Stomach (tissue), 9 donors: ENCODE results near the gene USP21. TPM values are rescaled to one million over a fixed set of nuclear protein-coding genes. Genes with fewer than 3 reads are reported as not detected.

Experiments
- DNase-seq, 2 donors: peaks; one replicate each; pipeline versions ENCODE4 v3.0.0 to v3.0.0-alpha.2; 2013 to 2019
- H3K27ac ChIP-seq, 5 donors: fragments of 200-600 bp in 4 of 5; sonication (generic) in 4 of 5; one replicate each; pipeline ENCODE4 v1.5.1; 2013 to 2019; ENCODE audit warnings: mild to moderate bottlenecking in 1 of 5, moderate library complexity in 1 of 5
- H3K27me3 ChIP-seq, 3 donors: fragments of 200-600 bp; sonication (generic); one replicate each; pipeline ENCODE4 v1.5.1; 2017 to 2019; ENCODE audit warnings: mixed run types in 1 of 3
- H3K36me3 ChIP-seq, 4 donors: fragments of 200-600 bp; sonication (generic); 1 replicate in 3 of 4; 2 replicates in 1 of 4; pipeline ENCODE4 v1.5.1; 2016 to 2019
- H3K4me1 ChIP-seq, 4 donors: fragments of 200-600 bp; sonication (generic); one replicate each; pipeline ENCODE4 v1.5.1; 2016 to 2019
- H3K4me3 ChIP-seq, 4 donors: fragments of 200-600 bp; sonication (generic) in 3 of 4; one replicate each; pipeline ENCODE4 v1.5.1; 2016 to 2019; ENCODE audit warnings: mild to moderate bottlenecking in 1 of 4
- H3K9me3 ChIP-seq, 4 donors: fragments of 200-600 bp; sonication (generic); one replicate each; pipeline ENCODE4 v1.5.1; 2016 to 2019
- CTCF ChIP-seq, 7 experiments: fragments of 450-650 bp in 4 of 7; fragments of 200-600 bp in 3 of 7; sonication (generic) in 3 of 7; IDR thresholded peaks; one replicate each; pipeline ENCODE4 v1.5.1; 2016 to 2019; ENCODE audit warnings: antibody characterized with exemption in 7 of 7, control low read depth in 2 of 7, mild to moderate bottlenecking in 1 of 7
- EP300 ChIP-seq: sonication (generic); formaldehyde crosslinking; IDR thresholded peaks from one replicate; pipeline ENCODE4 v1.6.1; 2017; ENCODE audit warnings: antibody characterized with exemption
- POLR2A ChIP-seq, 4 donors: fragments of 450-650 bp; IDR thresholded peaks; one replicate each; pipeline ENCODE4 v1.6.1; 2016; ENCODE audit warnings: antibody characterized with exemption in 4 of 4, control low read depth in 2 of 4, mild to moderate bottlenecking in 1 of 4, moderate library complexity in 1 of 4
- POLR2AphosphoS5 ChIP-seq, 3 donors: sonication (generic); formaldehyde crosslinking; IDR thresholded peaks; one replicate each; pipeline ENCODE4 v1.6.1; 2016; ENCODE audit warnings: antibody characterized with exemption in 3 of 3
- WGBS, 5 donors: extraction: QIAGEN DNeasy Blood & Tissue Kit in 3 of 5; methylation state at CpG; one replicate each; pipeline versions ENCODE4 v1.1.5 to v1.1.7; 2013 to 2018; 5-methylcytosine and 5-hydroxymethylcytosine counted together
- intact Hi-C: fragments of 100-400 bp; cut with DNase I; formaldehyde crosslinking; loops from one replicate; pipeline ENCODE4 v1.15.1; 2023; ENCODE audit warnings: low total_unique reads
- polyA plus RNA-seq, 3 donors: library from polyadenylated mRNA; stranded (reverse); fragments of 200-250 nt; gene quantifications; one replicate each; pipeline ENCODE4 v1.2.3, GENCODE V29; 2013
- total RNA-seq, 5 donors: library from RNA; depleted of rRNA; stranded (reverse); fragments of >200 nt; gene quantifications; one replicate each; pipeline versions ENCODE4 v1.1.0 to v1.2.3, GENCODE V29; 2014 to 2016
- donor health status: healthy with polysubstance abuse.
- donor health status: Bipolar disorder and iron deficiency.
- donor health status: healthy.

Gene USP21
- total and polyA plus RNA-seq, 8 donors: 13.6 to 35.3 (median 19.9) TPM

DNA sequence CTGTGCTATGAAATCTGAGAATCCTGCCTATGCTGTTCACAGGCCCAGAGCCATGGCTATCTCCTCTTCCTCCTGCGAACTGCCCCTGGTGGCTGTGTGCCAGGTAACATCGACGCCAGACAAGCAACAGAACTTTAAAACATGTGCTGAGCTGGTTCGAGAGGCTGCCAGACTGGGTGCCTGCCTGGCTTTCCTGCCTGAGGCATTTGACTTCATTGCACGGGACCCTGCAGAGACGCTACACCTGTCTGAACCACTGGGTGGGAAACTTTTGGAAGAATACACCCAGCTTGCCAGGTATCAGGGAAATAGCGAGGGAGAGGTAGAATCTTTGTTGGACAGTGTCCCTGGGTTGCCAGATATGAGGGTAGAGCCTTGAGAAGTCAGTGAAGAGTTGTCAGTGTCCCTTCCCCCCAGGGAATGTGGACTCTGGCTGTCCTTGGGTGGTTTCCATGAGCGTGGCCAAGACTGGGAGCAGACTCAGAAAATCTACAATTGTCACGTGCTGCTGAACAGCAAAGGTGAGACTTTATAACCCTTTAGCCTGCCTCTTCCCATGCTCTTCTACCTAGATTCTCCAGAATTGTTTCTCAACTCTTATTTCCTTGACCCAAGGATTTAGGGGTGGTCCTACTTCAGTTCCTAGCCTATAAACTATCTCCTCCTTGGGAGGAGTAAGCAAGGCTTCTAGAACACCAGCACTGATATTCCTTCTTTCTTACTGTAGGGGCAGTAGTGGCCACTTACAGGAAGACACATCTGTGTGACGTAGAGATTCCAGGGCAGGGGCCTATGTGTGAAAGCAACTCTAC lies 40.0 kb upstream of the USP21 start:
- DNase-seq: peak; percentile 43 to 86
- 25 to 38% (median 33%) methylated on average over 10 of the region's 10 CpGs for WGBS, 5 donors
- H3K27me3 ChIP-seq: no peaks in the 10 kb centered on the region
- intact Hi-C loops: no loop called here
- TF ChIP-seq POLR2AphosphoS5 (IDR thresholded peaks at IDR 0.05): no peak
- TF ChIP-seq CTCF (IDR thresholded peaks at IDR 0.05): peak in 4 of 7 experiments; percentile 7 to 28 (median 14)
- H3K36me3 ChIP-seq: peaks cover 43 to 52% (median 48%) of the 10 kb centered on the region in 4 donors
- peaks cover 41 to 71% (median 56%) of the 10 kb centered on the region in 4 donors for H3K4me1 ChIP-seq
- H3K27ac ChIP-seq: peak overlapping the region; percentile 49 to 98 (median 96)
- H3K9me3 ChIP-seq: no peaks in the 10 kb centered on the region
- H3K4me3 ChIP-seq: peak overlapping the region; percentile 75 to 100 (median 97)

DNA sequence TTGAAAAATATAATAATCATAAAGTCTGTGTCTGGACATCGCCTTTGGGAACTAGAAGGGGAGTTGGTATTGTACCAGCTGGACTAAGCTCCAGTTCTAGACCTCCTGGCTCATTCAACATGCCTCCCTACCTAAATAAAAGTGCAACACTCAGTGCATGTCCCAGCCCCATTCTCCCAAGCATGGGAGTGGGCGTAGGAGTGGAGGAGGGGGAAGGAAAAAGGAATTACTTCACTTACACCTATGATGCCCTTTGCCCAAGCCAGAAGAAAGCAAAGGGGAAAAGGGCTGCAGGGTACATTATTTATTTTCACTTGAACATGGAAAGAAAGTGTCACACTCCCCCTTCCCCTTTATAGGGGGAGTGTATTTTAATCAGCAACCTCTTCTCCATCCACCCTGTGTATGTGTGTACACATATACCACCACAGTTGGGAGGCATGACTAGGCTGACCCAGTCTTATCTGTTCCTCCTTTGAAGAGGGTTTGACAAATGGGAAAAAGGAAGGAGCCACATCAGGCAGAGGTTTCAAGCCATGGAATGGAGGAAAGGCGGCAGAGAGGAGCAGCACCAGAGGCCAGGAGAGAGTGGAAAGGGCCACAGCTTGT lies 38.2 kb upstream of the USP21 start:
- intact Hi-C loops: no loop called here

GRCh38 chr1:161121834-161122233 lies 37.5 kb upstream of the USP21 start:
- no peaks in the 10 kb centered on the region for H3K9me3 ChIP-seq
- no peak overlapping the region for H3K4me3 ChIP-seq
- peak overlapping the region in 1 of 5 donors; percentile 10 for H3K27ac ChIP-seq
- intact Hi-C loops: no loop called here
- H3K36me3 ChIP-seq: peaks cover 58 to 72% (median 71%) of the 10 kb centered on the region in 4 donors
- peaks cover 21 to 48% (median 36%) of the 10 kb centered on the region in 4 donors for H3K4me1 ChIP-seq
- H3K27me3 ChIP-seq: no peaks in the 10 kb centered on the region
- WGBS, 5 donors: 66 to 79% (median 77%) methylated on average over 4 of the region's 4 CpGs
- TF ChIP-seq CTCF (IDR thresholded peaks at IDR 0.05) (no peak), POLR2A (IDR thresholded peaks at IDR 0.05) (no peak), EP300 (no peak), POLR2AphosphoS5 (IDR thresholded peaks at IDR 0.05) (no peak)
- DNase-seq: no peak

More for the DNA sequence above, 38.2 kb upstream of the USP21 start:
- WGBS, 5 donors: 88 to 98% (median 95%) methylated on average over 3 of the region's 3 CpGs
- Histone ChIP-seq H3K36me3 (peaks cover 57 to 65% (median 64%) of the 10 kb centered on the region in 4 donors), H3K4me1 (peaks cover 28 to 52% (median 41%) of the 10 kb centered on the region in 4 donors), H3K27ac (peak overlapping the region in 2 of 5 donors; percentile 10 to 96), H3K4me3 (no peak overlapping the region), H3K9me3 (no peaks in the 10 kb centered on the region), H3K27me3 (no peaks in the 10 kb centered on the region)
- DNase-seq: no peak
- no peak for TF ChIP-seq POLR2A (IDR thresholded peaks at IDR 0.05)
- TF ChIP-seq POLR2AphosphoS5 (IDR thresholded peaks at IDR 0.05): no peak
- TF ChIP-seq EP300: no peak
- TF ChIP-seq CTCF (IDR thresholded peaks at IDR 0.05): no peak

GRCh38 chr1:161122967-161123366 lies 36.3 kb upstream of the USP21 start:
- Histone ChIP-seq H3K4me3 (no peak overlapping the region), H3K36me3 (peaks cover 64 to 84% (median 82%) of the 10 kb centered on the region in 4 donors), H3K27ac (no peak overlapping the region), H3K27me3 (no peaks in the 10 kb centered on the region), H3K4me1 (peaks cover 16 to 53% (median 39%) of the 10 kb centered on the region in 4 donors), H3K9me3 (no peaks in the 10 kb centered on the region)
- DNase-seq: no peak
- TF ChIP-seq POLR2A (IDR thresholded peaks at IDR 0.05): no peak
- TF ChIP-seq POLR2AphosphoS5 (IDR thresholded peaks at IDR 0.05): no peak
- TF ChIP-seq EP300: no peak
- no peak for TF ChIP-seq CTCF (IDR thresholded peaks at IDR 0.05)
- 87 to 91% (median 88%) methylated on average over 6 of the region's 6 CpGs for WGBS, 5 donors
- intact Hi-C loops: no loop called here
